ENCODE results near the gene CCNB1.
"Not testable (repeated sequence)": the region's sequence is repeated elsewhere in the genome, so short reads cannot be mapped to it uniquely, and the experiment has no call there.

CCNB1 gene

GRCh38 chr5:69187342-69187741 is 20.4 kb downstream of the CCNB1 start:
- no peak for DNase-seq

GRCh38 chr5:69188811-69189161 is 21.8 kb downstream of the CCNB1 start:
- no peak for DNase-seq

GRCh38 chr5:69189162-69190086 is 22.5 kb downstream of the CCNB1 start, which contains the start of gene CENPH:
Gene CENPH (plus strand): TSS chr5:69189583. CDS start chr5:69189635, 52 bp downstream.
- peak; percentile 88 to 92 for DNase-seq

- no peak for DNase-seq
These were observed 35.5 kb downstream of the CCNB1 start for GRCh38 chr5:69202497-69202896.

GRCh38 chr5:69206528-69207190 is 39.7 kb downstream of the CCNB1 start:
- no peak for DNase-seq

- no peak for DNase-seq
These were observed 42.7 kb downstream of the CCNB1 start for GRCh38 chr5:69209602-69210001.

- DNase-seq = no peak
These were observed 44.2 kb downstream of the CCNB1 start for GRCh38 chr5:69211200-69211599.

- DNase-seq = no peak
These were observed 45.1 kb downstream of the CCNB1 start for GRCh38 chr5:69212022-69212421.

GRCh38 chr5:69213513-69214215 is 46.7 kb downstream of the CCNB1 start:
- DNase-seq = no peak

GRCh38 chr5:69217151-69217511 is 50.2 kb downstream of the CCNB1 start:
- DNase-seq = peak; percentile 27 to 35

GRCh38 chr5:69217548-69218526 is 50.9 kb downstream of the CCNB1 start:
- DNase-seq = peak; percentile 90 to 91

- no peak for DNase-seq
These were observed 53.0 kb downstream of the CCNB1 start for GRCh38 chr5:69219939-69220338.

GRCh38 chr5:69220371-69220770 is 53.4 kb downstream of the CCNB1 start:
- DNase-seq = not testable (repeated sequence)

GRCh38 chr5:69220833-69221232 is 53.9 kb downstream of the CCNB1 start:
- DNase-seq = not testable (repeated sequence)

GRCh38 chr5:69224520-69224919 is 57.6 kb downstream of the CCNB1 start:
- no peak for DNase-seq

- DNase-seq = no peak
These were observed 58.9 kb downstream of the CCNB1 start for GRCh38 chr5:69225860-69226259.

Data from Kasumi-1 (cell line).